Choroid plexus epithelial cell (primary cell): ENCODE results near the gene PRSS58.
A peak's percentile ranks its signal among the peaks of the same experiment; 100 is the strongest.

ENCODE experiments used
- DNase-seq: peaks from one replicate; pipeline ENCODE4 v3.0.0-alpha.2; 2010; ENCODE audit warnings: low read depth
- H3K4me3 ChIP-seq: 2 replicates; pipeline ENCODE4 v1.5.1; 2011; ENCODE audit warnings: low read depth, mild to moderate bottlenecking, control low read depth, low read length, moderate library complexity
- TF ChIP-seq, protein P1 (sequence below): conservative IDR thresholded peaks from 2 replicates; pipeline ENCODE4 v1.5.1; 2011; ENCODE audit warnings: low read depth, mild to moderate bottlenecking, control low read depth, inconsistent platforms, low read length, moderate library complexity

PRSS58 gene

DNA sequence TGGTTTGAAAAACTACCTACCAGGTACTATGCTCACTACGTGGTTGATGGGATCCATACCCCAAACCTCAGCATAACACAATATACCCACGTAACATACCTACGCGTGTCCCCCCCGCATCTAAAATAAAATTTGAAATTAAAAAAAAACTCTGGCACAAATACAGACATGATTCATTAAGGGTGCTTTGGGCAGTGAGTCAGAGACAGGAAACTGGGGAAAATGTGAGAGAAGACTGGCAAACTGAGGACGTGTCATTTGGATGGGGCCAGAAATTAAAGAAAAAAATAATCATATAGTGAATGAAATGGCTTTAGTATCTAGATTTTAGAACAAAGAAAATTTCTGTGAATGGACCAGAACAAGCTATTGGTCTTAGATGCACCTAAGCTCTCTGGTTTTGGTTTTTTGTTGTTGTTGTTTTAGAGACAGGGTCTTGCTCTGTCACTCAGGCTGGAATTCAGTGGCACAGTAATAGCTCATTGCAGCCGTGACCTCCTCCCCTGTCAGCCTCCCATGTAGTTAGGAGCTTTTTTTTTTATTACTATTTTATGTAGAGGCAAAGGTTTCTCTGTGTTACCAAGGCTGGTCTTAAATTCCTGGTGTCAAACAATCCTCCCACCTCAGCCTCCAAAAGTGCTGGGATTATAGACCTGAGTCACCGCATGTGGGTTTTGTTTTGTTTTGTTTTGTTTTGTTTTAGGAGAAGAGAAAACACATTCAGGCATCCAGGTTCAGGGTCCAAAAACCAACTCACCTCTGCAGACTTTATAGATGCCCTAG is 5.9 kb upstream of the PRSS58 start:
- H3K4me3 ChIP-seq: no peak overlapping the region
- TF ChIP-seq, protein P1, sequence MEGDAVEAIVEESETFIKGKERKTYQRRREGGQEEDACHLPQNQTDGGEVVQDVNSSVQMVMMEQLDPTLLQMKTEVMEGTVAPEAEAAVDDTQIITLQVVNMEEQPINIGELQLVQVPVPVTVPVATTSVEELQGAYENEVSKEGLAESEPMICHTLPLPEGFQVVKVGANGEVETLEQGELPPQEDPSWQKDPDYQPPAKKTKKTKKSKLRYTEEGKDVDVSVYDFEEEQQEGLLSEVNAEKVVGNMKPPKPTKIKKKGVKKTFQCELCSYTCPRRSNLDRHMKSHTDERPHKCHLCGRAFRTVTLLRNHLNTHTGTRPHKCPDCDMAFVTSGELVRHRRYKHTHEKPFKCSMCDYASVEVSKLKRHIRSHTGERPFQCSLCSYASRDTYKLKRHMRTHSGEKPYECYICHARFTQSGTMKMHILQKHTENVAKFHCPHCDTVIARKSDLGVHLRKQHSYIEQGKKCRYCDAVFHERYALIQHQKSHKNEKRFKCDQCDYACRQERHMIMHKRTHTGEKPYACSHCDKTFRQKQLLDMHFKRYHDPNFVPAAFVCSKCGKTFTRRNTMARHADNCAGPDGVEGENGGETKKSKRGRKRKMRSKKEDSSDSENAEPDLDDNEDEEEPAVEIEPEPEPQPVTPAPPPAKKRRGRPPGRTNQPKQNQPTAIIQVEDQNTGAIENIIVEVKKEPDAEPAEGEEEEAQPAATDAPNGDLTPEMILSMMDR: no peak
- DNase-seq: peak; percentile 20

DNA sequence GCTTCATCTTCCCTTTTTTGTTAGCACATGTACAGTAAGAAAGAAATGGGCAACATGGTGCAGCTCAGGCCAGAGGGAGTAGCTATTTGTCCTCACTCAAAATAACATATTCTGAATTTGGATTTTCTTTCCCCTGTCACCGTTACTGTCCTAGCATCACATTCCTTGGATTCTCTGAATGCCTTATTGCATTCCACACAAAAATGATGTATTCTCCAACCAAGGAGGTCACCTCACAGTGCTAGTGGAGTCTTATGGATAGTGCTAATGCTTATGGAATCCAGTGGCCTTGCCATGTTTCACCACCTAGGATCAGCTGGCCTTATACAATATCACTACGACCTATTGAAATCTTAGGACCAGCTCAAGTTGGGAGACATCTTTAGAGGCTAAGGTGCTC is 7.2 kb downstream of the PRSS58 start:
- no peak overlapping the region for H3K4me3 ChIP-seq
- TF ChIP-seq, protein P1: no peak
- peak; percentile 2 for DNase-seq

DNA sequence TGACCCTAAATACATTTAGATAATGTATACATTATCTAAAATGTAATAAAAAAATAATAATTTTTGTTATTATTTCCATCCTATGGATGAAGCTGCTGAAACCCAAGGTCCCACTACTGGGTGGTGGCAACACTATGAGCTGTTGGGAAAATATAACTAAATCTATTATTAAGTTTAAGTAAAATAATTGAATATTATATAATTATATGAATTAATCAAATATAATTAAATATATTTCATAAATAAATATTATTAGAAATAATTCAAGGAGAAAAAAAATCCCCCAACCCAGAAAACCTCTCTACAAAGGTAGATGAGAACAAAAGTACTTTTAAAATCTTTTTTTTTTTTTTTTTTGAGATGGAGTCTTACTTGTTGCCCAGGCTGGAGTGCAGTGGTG is 7.9 kb downstream of the PRSS58 start:
- H3K4me3 ChIP-seq: no peak overlapping the region
- TF ChIP-seq, protein P1: no peak
- DNase-seq: no peak

DNA sequence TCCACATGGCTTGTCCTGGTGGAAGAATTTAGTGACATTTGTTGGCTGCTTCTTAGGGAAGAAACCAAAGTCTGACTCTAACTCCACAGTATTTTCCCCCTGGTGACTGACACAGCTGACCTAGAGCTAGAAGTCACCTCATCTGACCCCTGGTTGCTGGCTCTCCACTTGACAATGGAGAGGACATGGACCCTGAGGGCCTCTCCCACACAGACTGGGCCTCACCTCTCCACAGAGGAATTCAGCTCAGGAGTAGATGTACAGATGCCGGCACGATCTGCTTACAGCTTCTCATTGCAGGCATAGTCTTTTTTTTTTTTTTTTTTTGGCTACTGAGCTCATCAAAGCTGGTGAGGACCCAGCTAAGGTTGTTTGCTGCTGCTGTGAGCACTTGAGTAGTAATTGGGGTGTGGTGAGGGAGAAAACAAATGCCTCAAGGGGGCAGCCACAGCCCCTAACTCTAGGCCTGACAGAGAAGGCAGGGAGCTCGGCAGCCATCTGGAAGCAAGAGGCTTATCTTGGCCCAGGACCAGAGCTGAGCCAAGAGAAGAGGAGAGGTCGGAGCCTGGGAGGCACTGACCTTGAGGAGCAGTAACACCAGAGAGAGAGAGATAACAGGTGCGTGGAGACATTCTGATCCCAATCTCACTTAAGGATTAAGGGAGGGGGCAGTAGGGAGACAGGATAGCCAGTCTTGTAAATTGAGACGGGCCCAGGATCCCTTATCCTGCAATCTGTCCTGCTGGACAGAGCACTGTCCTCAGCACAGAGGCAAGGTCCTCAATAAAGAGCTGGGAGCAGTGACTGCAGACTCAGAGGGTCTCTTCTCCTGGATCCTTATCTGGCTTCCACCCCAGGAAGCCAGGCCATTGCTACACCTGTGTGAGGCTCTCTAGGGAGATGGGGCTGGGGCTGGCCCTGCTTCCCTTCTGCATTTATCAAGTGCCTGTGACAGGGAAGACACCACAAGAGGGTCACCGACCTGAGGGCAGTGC is 9.4 kb downstream of the PRSS58 start:
- TF ChIP-seq, protein P1: no peak
- no peak for DNase-seq
- no peak overlapping the region for H3K4me3 ChIP-seq

DNA sequence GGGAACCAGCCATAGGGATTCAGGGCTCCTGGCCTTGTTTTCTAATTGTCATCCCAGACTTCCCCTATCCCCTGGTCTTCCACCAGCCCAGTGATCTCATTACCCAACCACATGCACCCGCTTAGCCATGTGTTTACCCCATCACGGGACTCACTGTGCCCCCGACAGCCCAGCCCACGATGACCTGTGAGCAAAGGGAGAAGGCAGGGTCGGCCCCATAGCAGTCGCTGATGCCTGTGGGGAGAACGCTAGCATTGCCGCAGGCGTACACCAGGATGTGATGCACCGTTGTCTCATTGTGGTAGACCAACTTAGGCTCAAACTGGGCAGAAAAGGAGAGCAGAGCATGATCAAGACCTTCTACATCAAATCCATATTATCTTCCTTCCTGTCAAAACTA is 14.0 kb downstream of the PRSS58 start:
- no peak overlapping the region for H3K4me3 ChIP-seq
- TF ChIP-seq, protein P1: no peak
- DNase-seq: no peak

DNA sequence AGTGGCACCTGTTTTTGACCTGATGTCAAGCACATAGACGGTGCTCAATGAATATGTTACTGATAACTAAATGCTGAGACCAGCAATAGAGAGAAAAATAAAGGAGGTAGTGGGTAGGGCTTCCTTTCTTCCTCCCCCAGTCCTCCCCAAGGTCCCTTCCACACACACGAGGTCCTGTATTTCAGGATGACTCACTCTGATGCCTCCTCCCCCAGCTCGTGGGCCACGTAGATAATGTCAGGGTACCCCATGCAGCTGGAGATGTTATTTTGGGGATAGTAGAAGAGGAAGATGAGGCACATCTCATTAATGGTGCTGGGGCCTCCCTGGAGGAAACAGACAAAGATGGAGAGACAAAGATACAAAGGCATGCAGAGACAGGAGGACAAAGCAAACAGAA is 17.3 kb downstream of the PRSS58 start:
- TF ChIP-seq, protein P1: no peak
- no peak for DNase-seq
- H3K4me3 ChIP-seq: no peak overlapping the region
